Lower leg skin (tissue), 3 donors: ENCODE measurements around the gene WFDC10A.

Experiments
- CTCF ChIP-seq, 3 donors: fragments of 450-650 bp; IDR thresholded peaks; one replicate each; pipeline ENCODE4 v1.5.1; 2016; ENCODE audit warnings: antibody characterized with exemption in 3 of 3, mild to moderate bottlenecking in 3 of 3, moderate library complexity in 2 of 3
- POLR2A ChIP-seq, 2 donors: fragments of 450-650 bp; IDR thresholded peaks; one replicate each; pipeline ENCODE4 v1.6.1; 2016 to 2017; ENCODE audit warnings: antibody characterized with exemption in 2 of 2, mild to moderate bottlenecking in 1 of 2, moderate library complexity in 1 of 2

GRCh38 chr20:45612314-45612713, 17.2 kb upstream of the WFDC10A start:
- TF ChIP-seq CTCF (IDR thresholded peaks at IDR 0.05) (no peak), POLR2A (IDR thresholded peaks at IDR 0.05) (no peak)
